Cerebellar nuclear complex (tissue), 1 donor: Measurements from ENCODE around the gene GGT7.
"Not testable (repeated sequence)": the region's sequence is repeated elsewhere in the genome, so short reads cannot be mapped to it uniquely, and the experiment has no call there.

Experiments used
- DNase-seq, 2 experiments: peaks; one replicate each; lab custom pipeline; 2025; lab: John Stamatoyannopoulos, UW

The GGT7 gene

GRCh38 chr20:34872622-34873224 lies at the start of gene GGT7:
Gene GGT7, minus strand, starts transcription at chr20:34872856. Its CDS starts 41 bp downstream, at chr20:34872815.
- peak in 1 of 2 experiments; percentile 45 for DNase-seq

GRCh38 chr20:34921436-34921835 lies 48.8 kb upstream of the GGT7 start:
- DNase-seq = no peak

GRCh38 chr20:34920055-34920454 lies 47.4 kb upstream of the GGT7 start:
- no peak for DNase-seq

GRCh38 chr20:34916774-34917354 lies 44.2 kb upstream of the GGT7 start:
- no peak for DNase-seq

GRCh38 chr20:34915749-34916455 lies 43.2 kb upstream of the GGT7 start:
- no peak for DNase-seq

- no peak for DNase-seq
These were observed 42.5 kb upstream of the GGT7 start for GRCh38 chr20:34915131-34915530.

GRCh38 chr20:34907616-34908469 lies 35.2 kb upstream of the GGT7 start:
- DNase-seq = no peak

GRCh38 chr20:34904202-34904621 lies 31.6 kb upstream of the GGT7 start:
- DNase-seq = no peak

GRCh38 chr20:34898731-34899130 lies 26.1 kb upstream of the GGT7 start:
- not testable (repeated sequence) for DNase-seq

- DNase-seq = not testable (repeated sequence)
These were observed 25.5 kb upstream of the GGT7 start for GRCh38 chr20:34898129-34898528.

- DNase-seq = peak in 1 of 2 experiments; percentile 44
These were observed 23.5 kb upstream of the GGT7 start for GRCh38 chr20:34896086-34896621.

GRCh38 chr20:34895465-34895864 lies 22.8 kb upstream of the GGT7 start:
- DNase-seq = no peak

- no peak for DNase-seq
These were observed 22.1 kb upstream of the GGT7 start for GRCh38 chr20:34894723-34895122.

- DNase-seq = no peak
These were observed 20.0 kb upstream of the GGT7 start for GRCh38 chr20:34892671-34893070.

GRCh38 chr20:34891166-34892062 lies 18.8 kb upstream of the GGT7 start:
- no peak for DNase-seq

- DNase-seq = no peak
These were observed 15.8 kb upstream of the GGT7 start for GRCh38 chr20:34888468-34888867.

GRCh38 chr20:34887023-34887422 lies 14.4 kb upstream of the GGT7 start:
- DNase-seq = no peak

- no peak for DNase-seq
These were observed 13.5 kb upstream of the GGT7 start for GRCh38 chr20:34886122-34886521.

- no peak for DNase-seq
These were observed 11.6 kb upstream of the GGT7 start for GRCh38 chr20:34884260-34884659.

- DNase-seq = no peak
These were observed 11.2 kb upstream of the GGT7 start for GRCh38 chr20:34883809-34884208.

- DNase-seq = no peak
These were observed 10.5 kb upstream of the GGT7 start for GRCh38 chr20:34883087-34883688.
